Natural killer cell (primary cell): ENCODE results near the gene NEO1. TPM values are rescaled to one million over a fixed set of nuclear protein-coding genes. Genes with fewer than 3 reads are reported as not detected.

ENCODE experiments used
- ATAC-seq, 3 donors: fragments of 150-1000 bp in 2 of 3; fragments of 200-7000 bp in 1 of 3; cut with Tn5 transposase; 1 replicate in 1 of 3; 2 replicates in 2 of 3; pipeline ENCODE4 v1.10.0; 2021; ENCODE audit warnings: mild to moderate bottlenecking in 2 of 3, moderate library complexity in 2 of 3
- DNase-seq, 2 donors: peaks; one replicate each; pipeline versions ENCODE4 v3.0.0 to v3.0.0-alpha.2; 2013 to 2021; ENCODE audit warnings: mixed read lengths in 1 of 2
- H3K27ac ChIP-seq: one replicate; pipeline ENCODE4 v1.5.1; 2013; ENCODE audit warnings: mild to moderate bottlenecking, low read length
- H3K27me3 ChIP-seq: one replicate; pipeline ENCODE4 v1.6.1; 2013; ENCODE audit warnings: low read length; ENCODE audit not compliant: control insufficient read depth, insufficient read depth
- H3K36me3 ChIP-seq: one replicate; pipeline ENCODE4 v1.6.1; 2013; ENCODE audit warnings: low read length; ENCODE audit not compliant: control insufficient read depth, insufficient read depth
- H3K4me1 ChIP-seq: one replicate; pipeline ENCODE4 v1.6.1; 2013; ENCODE audit warnings: low read length; ENCODE audit not compliant: control insufficient read depth, insufficient read depth
- H3K4me3 ChIP-seq: one replicate; pipeline ENCODE4 v1.5.1; 2013; ENCODE audit warnings: low read length
- H3K9me3 ChIP-seq: one replicate; pipeline ENCODE4 v1.6.1; 2013; ENCODE audit warnings: low read length; ENCODE audit not compliant: control insufficient read depth, insufficient read depth
- H3K27ac Mint-ChIP-seq, 2 donors: one replicate each; pipeline ENCODE4 v1.8.0; 2022; ENCODE audit warnings: mild to moderate bottlenecking in 2 of 2, mixed read lengths in 2 of 2, moderate library complexity in 1 of 2
- H3K27me3 Mint-ChIP-seq, 2 donors: one replicate each; pipeline ENCODE4 v1.8.0; 2022; ENCODE audit warnings: low read depth in 2 of 2, mixed read lengths in 2 of 2
- H3K36me3 Mint-ChIP-seq: one replicate; pipeline ENCODE4 v1.8.0; 2022; ENCODE audit warnings: mixed read lengths
- H3K4me1 Mint-ChIP-seq, 2 donors: one replicate each; pipeline ENCODE4 v1.8.0; 2022; ENCODE audit warnings: mixed read lengths in 2 of 2
- H3K4me3 Mint-ChIP-seq: one replicate; pipeline ENCODE4 v1.8.0; 2022; ENCODE audit warnings: mild to moderate bottlenecking, moderate library complexity, mixed read lengths
- H3K9me3 Mint-ChIP-seq, 2 donors: one replicate each; pipeline ENCODE4 v1.8.0; 2022; ENCODE audit warnings: mixed read lengths in 2 of 2
- WGBS: methylation state at CpG from one replicate; pipeline ENCODE4 v1.1.7; 2013; ENCODE audit warnings: missing lambda C conversion rate; ENCODE audit not compliant: insufficient coverage; 5-methylcytosine and 5-hydroxymethylcytosine counted together
- intact Hi-C: fragments of 100-400 bp; cut with micrococcal nuclease; formaldehyde crosslinking; loops from one replicate; pipeline ENCODE4 v1.14.2; 2022
- total RNA-seq, 4 donors: library from RNA; stranded (reverse); fragments of 120-200 nt in 1 of 4; gene quantifications; one replicate each; pipeline versions ENCODE4 v1.2.3 to v1.2.4, GENCODE V29; 2013 to 2022
- TF ChIP-seq, protein P1 (sequence below): fragments of 200-600 bp; IDR thresholded peaks from one replicate; pipeline ENCODE4 v1.8.0; 2022; ENCODE audit warnings: antibody characterized with exemption

The NEO1 gene
- total RNA-seq, 3 donors from 2014 or later (not counting 1 experiment from before 2014, with no cell fraction given): 16.3 to 19.0 (median 17.4) TPM

DNA sequence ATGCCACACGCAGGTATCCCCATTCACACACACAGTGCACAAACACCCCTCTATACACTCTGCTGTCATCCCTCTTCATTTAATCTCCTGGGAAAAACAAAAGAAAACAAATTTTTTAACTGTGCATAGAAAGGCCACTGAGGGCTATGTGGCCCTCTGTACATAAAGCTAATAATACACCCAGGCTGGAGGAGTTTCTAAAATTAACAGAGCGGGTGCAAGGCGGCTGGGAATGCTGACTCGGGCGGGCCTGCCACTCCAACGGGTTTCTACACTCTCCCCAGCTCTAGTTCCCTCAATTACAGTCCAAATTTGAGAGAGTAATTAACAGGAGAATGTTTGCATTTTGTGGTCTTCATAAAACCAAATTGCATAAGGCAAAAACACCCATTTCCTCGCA is 293.4 kb downstream of the NEO1 start:
- TF ChIP-seq, protein P1, sequence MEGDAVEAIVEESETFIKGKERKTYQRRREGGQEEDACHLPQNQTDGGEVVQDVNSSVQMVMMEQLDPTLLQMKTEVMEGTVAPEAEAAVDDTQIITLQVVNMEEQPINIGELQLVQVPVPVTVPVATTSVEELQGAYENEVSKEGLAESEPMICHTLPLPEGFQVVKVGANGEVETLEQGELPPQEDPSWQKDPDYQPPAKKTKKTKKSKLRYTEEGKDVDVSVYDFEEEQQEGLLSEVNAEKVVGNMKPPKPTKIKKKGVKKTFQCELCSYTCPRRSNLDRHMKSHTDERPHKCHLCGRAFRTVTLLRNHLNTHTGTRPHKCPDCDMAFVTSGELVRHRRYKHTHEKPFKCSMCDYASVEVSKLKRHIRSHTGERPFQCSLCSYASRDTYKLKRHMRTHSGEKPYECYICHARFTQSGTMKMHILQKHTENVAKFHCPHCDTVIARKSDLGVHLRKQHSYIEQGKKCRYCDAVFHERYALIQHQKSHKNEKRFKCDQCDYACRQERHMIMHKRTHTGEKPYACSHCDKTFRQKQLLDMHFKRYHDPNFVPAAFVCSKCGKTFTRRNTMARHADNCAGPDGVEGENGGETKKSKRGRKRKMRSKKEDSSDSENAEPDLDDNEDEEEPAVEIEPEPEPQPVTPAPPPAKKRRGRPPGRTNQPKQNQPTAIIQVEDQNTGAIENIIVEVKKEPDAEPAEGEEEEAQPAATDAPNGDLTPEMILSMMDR: no peak
- no peak for ATAC-seq
- Mint-ChIP-seq H3K4me3 (no peak overlapping the region), H3K4me1 (no peaks in the 10 kb centered on the region), H3K27me3 (peaks cover 0 to 7% of the 10 kb centered on the region in 2 donors), H3K9me3 (no peaks in the 10 kb centered on the region), H3K36me3 (no peaks in the 10 kb centered on the region), H3K27ac (no peak overlapping the region)
- intact Hi-C loops: no loop called here
- no peaks in the 10 kb centered on the region for H3K27me3 ChIP-seq
- no peak overlapping the region for H3K4me3 ChIP-seq
- no peaks in the 10 kb centered on the region for H3K36me3 ChIP-seq
- peaks cover 3% of the 10 kb centered on the region for H3K9me3 ChIP-seq
- 90% methylated on average over 6 of the region's 7 CpGs for WGBS
- DNase-seq: no peak
- no peak overlapping the region for H3K27ac ChIP-seq
- no peaks in the 10 kb centered on the region for H3K4me1 ChIP-seq

DNA sequence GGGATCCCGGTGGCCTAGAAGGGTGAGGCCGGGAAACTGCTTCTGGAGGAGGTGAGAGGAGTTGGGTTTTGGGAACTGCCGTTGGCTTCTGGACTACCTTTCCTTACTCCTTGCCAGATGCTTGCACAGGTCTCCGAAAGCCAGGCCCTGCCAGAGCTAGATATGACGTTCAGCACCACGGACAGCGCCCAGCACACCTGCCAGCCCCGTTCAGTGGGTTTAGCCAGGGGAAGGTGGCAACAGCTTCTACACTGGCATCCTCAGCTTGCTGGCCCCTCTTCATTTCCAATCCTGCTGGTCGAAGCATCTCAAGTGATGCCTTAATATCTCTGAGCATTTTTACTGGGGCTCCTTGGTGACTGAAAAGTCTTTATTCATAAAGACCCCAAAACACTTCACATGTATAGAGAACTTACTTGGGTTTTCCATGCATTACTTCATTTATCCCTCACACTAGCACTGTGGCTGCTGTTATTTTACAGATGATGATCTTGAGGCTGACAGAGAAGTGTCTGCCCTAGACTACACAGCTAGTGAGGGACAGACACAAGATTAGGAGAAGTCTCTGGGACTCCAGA is 294.6 kb downstream of the NEO1 start:
- Mint-ChIP-seq H3K27ac (no peak overlapping the region), H3K36me3 (no peaks in the 10 kb centered on the region), H3K27me3 (peaks cover 0 to 7% of the 10 kb centered on the region in 2 donors), H3K4me1 (no peaks in the 10 kb centered on the region), H3K9me3 (no peaks in the 10 kb centered on the region), H3K4me3 (no peak overlapping the region)
- TF ChIP-seq, protein P1: no peak
- Histone ChIP-seq H3K4me1 (no peaks in the 10 kb centered on the region), H3K9me3 (peaks cover 3% of the 10 kb centered on the region), H3K36me3 (no peaks in the 10 kb centered on the region), H3K27me3 (no peaks in the 10 kb centered on the region), H3K27ac (no peak overlapping the region), H3K4me3 (no peak overlapping the region)
- 32% methylated on average over 9 of the region's 9 CpGs for WGBS
- DNase-seq (peak; percentile 29 to 76), ATAC-seq (peak in 2 of 3 donors; percentile 46 to 59)
- intact Hi-C loops: no loop called here

DNA sequence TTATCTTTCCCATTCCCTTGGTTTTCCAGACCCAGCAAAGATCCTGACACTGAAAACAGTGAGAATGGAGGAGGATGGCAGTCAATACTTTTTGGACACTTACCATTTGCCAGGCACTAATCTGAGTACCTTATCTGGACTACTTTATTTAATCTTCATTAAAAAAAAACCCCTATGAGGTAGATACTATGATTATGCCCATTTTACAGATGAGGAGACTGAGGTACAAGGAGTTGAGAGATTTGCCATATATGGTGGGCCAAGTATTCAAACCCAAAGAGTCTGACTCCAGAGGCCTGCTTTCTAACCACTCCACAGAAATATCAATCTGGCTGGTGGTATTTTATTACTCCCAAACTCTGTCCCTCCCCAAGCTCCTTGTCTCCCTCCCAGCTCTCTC is 296.9 kb downstream of the NEO1 start:
- TF ChIP-seq, protein P1: no peak
- Histone ChIP-seq H3K27ac (no peak overlapping the region), H3K27me3 (no peaks in the 10 kb centered on the region), H3K9me3 (peaks cover 3% of the 10 kb centered on the region), H3K4me3 (no peak overlapping the region), H3K4me1 (no peaks in the 10 kb centered on the region), H3K36me3 (no peaks in the 10 kb centered on the region)
- DNase-seq (no peak), ATAC-seq (no peak)
- no peaks in the 10 kb centered on the region for H3K4me1 Mint-ChIP-seq
- intact Hi-C loops: no loop called here
- no peak overlapping the region for H3K4me3 Mint-ChIP-seq
- H3K9me3 Mint-ChIP-seq: no peaks in the 10 kb centered on the region
- no peaks in the 10 kb centered on the region for H3K36me3 Mint-ChIP-seq
- H3K27me3 Mint-ChIP-seq: peaks cover 0 to 3% of the 10 kb centered on the region in 2 donors
- H3K27ac Mint-ChIP-seq: no peak overlapping the region

DNA sequence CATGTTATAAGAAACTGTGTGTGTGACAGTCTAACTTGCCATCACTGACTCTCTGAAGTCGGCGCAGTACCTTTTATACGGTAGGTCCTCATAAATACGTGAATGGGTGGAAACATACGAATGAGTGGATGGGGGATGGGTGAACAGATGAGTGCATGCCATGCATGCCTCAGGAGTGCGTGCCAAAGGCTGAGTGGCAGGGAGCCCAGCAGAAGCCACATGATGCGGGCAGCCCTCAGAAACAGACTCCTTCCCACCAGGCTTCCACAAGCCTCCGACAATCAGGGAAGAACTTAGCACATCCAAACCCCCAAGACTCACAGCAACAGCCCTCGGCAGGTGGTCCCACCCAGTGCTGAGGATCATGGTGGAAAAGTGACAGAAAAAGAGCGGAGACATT is 299.8 kb downstream of the NEO1 start:
- Mint-ChIP-seq H3K4me1 (no peaks in the 10 kb centered on the region), H3K9me3 (no peaks in the 10 kb centered on the region), H3K27me3 (peaks cover 3 to 8% of the 10 kb centered on the region in 2 donors), H3K27ac (no peak overlapping the region), H3K4me3 (no peak overlapping the region), H3K36me3 (no peaks in the 10 kb centered on the region)
- intact Hi-C loops: no loop called here
- Histone ChIP-seq H3K36me3 (no peaks in the 10 kb centered on the region), H3K4me1 (no peaks in the 10 kb centered on the region), H3K9me3 (peaks cover 3% of the 10 kb centered on the region), H3K4me3 (no peak overlapping the region), H3K27me3 (no peaks in the 10 kb centered on the region), H3K27ac (no peak overlapping the region)
- WGBS: 89% methylated on average over 10 of the region's 10 CpGs
- DNase-seq: no peak
- TF ChIP-seq, protein P1: no peak
- no peak for ATAC-seq
